ENCODE data around the gene HMGCLL1. TPM values are rescaled to one million over a fixed set of nuclear protein-coding genes. Genes with fewer than 3 reads are reported as not detected.

HMGCLL1 gene
- total RNA-seq, 1 donor from 2014 or later = not detected

- Mint-ChIP-seq H3K27ac (no peak overlapping the region), H3K4me1 (no peaks in the 10 kb centered on the region), H3K9me3 (no peaks in the 10 kb centered on the region), H3K4me3 (no peak overlapping the region), H3K27me3 (no peaks in the 10 kb centered on the region), H3K36me3 (ENCODE audit: low read depth) (no peaks in the 10 kb centered on the region)
- intact Hi-C loops (cut with micrococcal nuclease) = no loop called here
- no peak for DNase-seq
Observed at GRCh38 chr6:55511122-55511800, 67.7 kb downstream of the HMGCLL1 start.

- no peaks in the 10 kb centered on the region for H3K36me3 Mint-ChIP-seq (ENCODE audit: low read depth)
- H3K4me1 Mint-ChIP-seq = no peaks in the 10 kb centered on the region
- no peak for DNase-seq
- H3K27ac Mint-ChIP-seq = no peak overlapping the region
- intact Hi-C loops (cut with micrococcal nuclease) = no loop called here
- no peaks in the 10 kb centered on the region for H3K27me3 Mint-ChIP-seq
- no peak overlapping the region for H3K4me3 Mint-ChIP-seq
- no peaks in the 10 kb centered on the region for H3K9me3 Mint-ChIP-seq
Observed at GRCh38 chr6:55499591-55499990, 79.4 kb downstream of the HMGCLL1 start.

- Mint-ChIP-seq H3K27me3 (no peaks in the 10 kb centered on the region), H3K9me3 (no peaks in the 10 kb centered on the region), H3K4me1 (no peaks in the 10 kb centered on the region), H3K36me3 (ENCODE audit: low read depth) (no peaks in the 10 kb centered on the region), H3K27ac (no peak overlapping the region), H3K4me3 (no peak overlapping the region)
- intact Hi-C loops (cut with micrococcal nuclease) = no loop called here
- no peak for DNase-seq
Observed at GRCh38 chr6:55497694-55498093, 81.3 kb downstream of the HMGCLL1 start.

- intact Hi-C loops (cut with micrococcal nuclease) = no loop called here
- no peaks in the 10 kb centered on the region for H3K27me3 Mint-ChIP-seq
- no peaks in the 10 kb centered on the region for H3K36me3 Mint-ChIP-seq (ENCODE audit: low read depth)
- DNase-seq = no peak
- H3K27ac Mint-ChIP-seq = no peak overlapping the region
- no peaks in the 10 kb centered on the region for H3K9me3 Mint-ChIP-seq
- no peaks in the 10 kb centered on the region for H3K4me1 Mint-ChIP-seq
- H3K4me3 Mint-ChIP-seq = no peak overlapping the region
Observed at GRCh38 chr6:55496201-55496600, 82.8 kb downstream of the HMGCLL1 start.

- no peak overlapping the region for H3K27ac Mint-ChIP-seq
- no peaks in the 10 kb centered on the region for H3K27me3 Mint-ChIP-seq
- H3K9me3 Mint-ChIP-seq = no peaks in the 10 kb centered on the region
- intact Hi-C loops (cut with micrococcal nuclease) = no loop called here
- no peaks in the 10 kb centered on the region for H3K4me1 Mint-ChIP-seq
- DNase-seq = no peak
- no peak overlapping the region for H3K4me3 Mint-ChIP-seq
- H3K36me3 Mint-ChIP-seq (ENCODE audit: low read depth) = no peaks in the 10 kb centered on the region
Observed at GRCh38 chr6:55495277-55495676, 83.7 kb downstream of the HMGCLL1 start.

- no peak overlapping the region for H3K4me3 Mint-ChIP-seq
- DNase-seq = no peak
- H3K27me3 Mint-ChIP-seq = no peaks in the 10 kb centered on the region
- no peak overlapping the region for H3K27ac Mint-ChIP-seq
- intact Hi-C loops (cut with micrococcal nuclease) = no loop called here
- no peaks in the 10 kb centered on the region for H3K9me3 Mint-ChIP-seq
- no peaks in the 10 kb centered on the region for H3K4me1 Mint-ChIP-seq
- H3K36me3 Mint-ChIP-seq (ENCODE audit: low read depth) = no peaks in the 10 kb centered on the region
Observed at GRCh38 chr6:55494411-55494810, 84.6 kb downstream of the HMGCLL1 start.

GRCh38 chr6:55492259-55492658 is 86.7 kb downstream of the HMGCLL1 start:
- H3K27me3 Mint-ChIP-seq = no peaks in the 10 kb centered on the region
- DNase-seq = no peak
- intact Hi-C loops (cut with micrococcal nuclease) = no loop called here
- H3K27ac Mint-ChIP-seq = no peak overlapping the region
- H3K4me1 Mint-ChIP-seq = no peaks in the 10 kb centered on the region
- no peak overlapping the region for H3K4me3 Mint-ChIP-seq
- H3K9me3 Mint-ChIP-seq = no peaks in the 10 kb centered on the region
- no peaks in the 10 kb centered on the region for H3K36me3 Mint-ChIP-seq (ENCODE audit: low read depth)

GRCh38 chr6:55490871-55491270 is 88.1 kb downstream of the HMGCLL1 start:
- intact Hi-C loops (cut with micrococcal nuclease) = no loop called here
- Mint-ChIP-seq H3K27me3 (no peaks in the 10 kb centered on the region), H3K4me3 (no peak overlapping the region), H3K4me1 (no peaks in the 10 kb centered on the region), H3K9me3 (no peaks in the 10 kb centered on the region), H3K27ac (no peak overlapping the region), H3K36me3 (ENCODE audit: low read depth) (no peaks in the 10 kb centered on the region)
- DNase-seq = no peak

GRCh38 chr6:55474382-55474781 is 104.6 kb downstream of the HMGCLL1 start:
- Mint-ChIP-seq H3K27me3 (no peaks in the 10 kb centered on the region), H3K4me1 (no peaks in the 10 kb centered on the region), H3K27ac (no peak overlapping the region), H3K9me3 (no peaks in the 10 kb centered on the region), H3K36me3 (ENCODE audit: low read depth) (no peaks in the 10 kb centered on the region), H3K4me3 (no peak overlapping the region)
- intact Hi-C loops (cut with micrococcal nuclease) = no loop called here
- no peak for DNase-seq

- intact Hi-C loops (cut with micrococcal nuclease) = no loop called here
- Mint-ChIP-seq H3K4me3 (no peak overlapping the region), H3K4me1 (no peaks in the 10 kb centered on the region)
Observed at GRCh38 chr6:55473722-55474121, 105.3 kb downstream of the HMGCLL1 start.

GRCh38 chr6:55469951-55470366 is 109.0 kb downstream of the HMGCLL1 start:
- Mint-ChIP-seq H3K4me1 (no peaks in the 10 kb centered on the region), H3K4me3 (no peak overlapping the region), H3K27me3 (no peaks in the 10 kb centered on the region), H3K27ac (no peak overlapping the region), H3K9me3 (no peaks in the 10 kb centered on the region), H3K36me3 (ENCODE audit: low read depth) (no peaks in the 10 kb centered on the region)
- DNase-seq = no peak
- intact Hi-C loops (cut with micrococcal nuclease) = no loop called here

More at GRCh38 chr6:55473722-55474121, 105.3 kb downstream of the HMGCLL1 start:
- H3K9me3 Mint-ChIP-seq = no peaks in the 10 kb centered on the region
- no peaks in the 10 kb centered on the region for H3K27me3 Mint-ChIP-seq
- no peaks in the 10 kb centered on the region for H3K36me3 Mint-ChIP-seq (ENCODE audit: low read depth)
- no peak for DNase-seq
- H3K27ac Mint-ChIP-seq = no peak overlapping the region

- no peak overlapping the region for H3K27ac Mint-ChIP-seq
- H3K4me1 Mint-ChIP-seq = no peaks in the 10 kb centered on the region
- no peak for DNase-seq
- intact Hi-C loops (cut with micrococcal nuclease) = no loop called here
- no peaks in the 10 kb centered on the region for H3K9me3 Mint-ChIP-seq
- no peak overlapping the region for H3K4me3 Mint-ChIP-seq
- no peaks in the 10 kb centered on the region for H3K36me3 Mint-ChIP-seq (ENCODE audit: low read depth)
- no peaks in the 10 kb centered on the region for H3K27me3 Mint-ChIP-seq
Observed at GRCh38 chr6:55456016-55456415, 123.0 kb downstream of the HMGCLL1 start.

- Mint-ChIP-seq H3K36me3 (ENCODE audit: low read depth) (no peaks in the 10 kb centered on the region), H3K27ac (no peak overlapping the region), H3K4me3 (no peak overlapping the region), H3K9me3 (no peaks in the 10 kb centered on the region), H3K27me3 (no peaks in the 10 kb centered on the region), H3K4me1 (no peaks in the 10 kb centered on the region)
- DNase-seq = no peak
- intact Hi-C loops (cut with micrococcal nuclease) = no loop called here
Observed at GRCh38 chr6:55450005-55450404, 129.0 kb downstream of the HMGCLL1 start.

GRCh38 chr6:55449225-55449624 is 129.8 kb downstream of the HMGCLL1 start:
- Mint-ChIP-seq H3K27me3 (no peaks in the 10 kb centered on the region), H3K36me3 (ENCODE audit: low read depth) (no peaks in the 10 kb centered on the region), H3K27ac (no peak overlapping the region), H3K9me3 (no peaks in the 10 kb centered on the region), H3K4me3 (no peak overlapping the region), H3K4me1 (no peaks in the 10 kb centered on the region)
- intact Hi-C loops (cut with micrococcal nuclease) = loop anchor here (5.0 kb wide), 1 partner anchor 433 kb away; no protein-coding TSS in a partner anchor
- no peak for DNase-seq

GRCh38 chr6:55448451-55448850 is 130.5 kb downstream of the HMGCLL1 start:
- no peak overlapping the region for H3K4me3 Mint-ChIP-seq
- H3K27ac Mint-ChIP-seq = no peak overlapping the region
- intact Hi-C loops (cut with micrococcal nuclease) = loop anchor here (5.0 kb wide), 1 partner anchor 434 kb away; no protein-coding TSS in a partner anchor
- H3K36me3 Mint-ChIP-seq (ENCODE audit: low read depth) = no peaks in the 10 kb centered on the region
- H3K4me1 Mint-ChIP-seq = no peaks in the 10 kb centered on the region
- DNase-seq = no peak
- H3K27me3 Mint-ChIP-seq = no peaks in the 10 kb centered on the region
- H3K9me3 Mint-ChIP-seq = no peaks in the 10 kb centered on the region

Measured in activated CD4-positive, alpha-beta T cell treated with anti-CD3 and anti-CD28 coated beads, Interleukin-2, amount 10 ng/mL, durations not matched to agents 24 days and 14 days (primary cell).